AG04449 (cell line): Measurements from ENCODE around the gene MMP23B.

ENCODE experiments used
- CTCF ChIA-PET: fragments of 350-600 bp; formaldehyde crosslinking; extraction: SDS; loops from one replicate; lab custom pipeline; 2021; ENCODE audit warnings: antibody characterized with exemption; lab: Yijun Ruan, JAX
- POLR2A ChIA-PET: fragments of 400-600, 350-600 bp; formaldehyde crosslinking; extraction: SDS; loops from one replicate; lab custom pipeline; 2020; ENCODE audit warnings: antibody characterized with exemption, inconsistent platforms; lab: Yijun Ruan, JAX
- DNase-seq: peaks from one replicate; pipeline ENCODE4 v3.0.0-alpha.2; 2010; ENCODE audit warnings: low read depth, low spot score
- H3K4me3 ChIP-seq: 2 replicates; pipeline ENCODE4 v1.5.1; 2011; ENCODE audit warnings: low read depth, mild to moderate bottlenecking, control low read depth, low read length
- TF ChIP-seq, protein P1 (sequence below): IDR thresholded peaks from one replicate; pipeline ENCODE4 v1.5.1; 2011; ENCODE audit warnings: mild to moderate bottlenecking, moderate library complexity, low read length, control low read depth, inconsistent platforms; ENCODE audit not compliant: insufficient read depth; ENCODE audit errors: missing control alignments

Gene MMP23B

DNA sequence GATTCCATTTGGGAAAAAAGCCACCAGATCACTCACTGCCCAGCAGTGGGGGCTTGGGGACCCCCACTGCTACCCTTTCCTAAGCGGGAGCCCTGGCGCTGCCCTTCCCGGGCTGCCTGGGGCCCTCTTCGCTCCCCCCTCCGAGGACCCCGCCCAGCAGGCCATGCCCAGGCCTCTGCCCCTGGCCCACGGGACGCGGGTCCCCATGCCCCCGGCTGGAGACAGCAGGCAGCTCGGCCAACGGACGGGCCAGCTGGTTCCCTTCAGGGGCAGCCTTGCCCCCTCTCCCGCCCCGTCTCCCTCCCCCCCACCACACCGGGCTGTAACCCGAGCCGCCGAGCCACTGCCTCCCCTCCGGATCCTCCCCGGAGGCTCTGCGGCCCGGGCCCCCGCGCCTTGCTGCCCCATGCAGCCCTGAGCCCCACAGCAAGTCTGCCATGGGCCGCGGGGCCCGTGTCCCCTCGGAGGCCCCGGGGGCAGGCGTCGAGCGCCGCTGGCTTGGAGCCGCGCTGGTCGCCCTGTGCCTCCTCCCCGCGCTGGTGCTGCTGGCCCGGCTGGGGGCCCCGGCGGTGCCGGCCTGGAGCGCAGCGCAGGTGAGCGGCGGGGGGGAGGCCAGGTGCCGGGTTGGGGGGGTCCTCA is at the start of gene MMP23B:
TSS of gene MMP23B (plus strand) at position 392 of the 639 bp plus-strand sequence. CDS start at position 438, 46 bp downstream.
- no peak within 1 kb of the TSS for H3K4me3 ChIP-seq
- TF ChIP-seq, protein P1, sequence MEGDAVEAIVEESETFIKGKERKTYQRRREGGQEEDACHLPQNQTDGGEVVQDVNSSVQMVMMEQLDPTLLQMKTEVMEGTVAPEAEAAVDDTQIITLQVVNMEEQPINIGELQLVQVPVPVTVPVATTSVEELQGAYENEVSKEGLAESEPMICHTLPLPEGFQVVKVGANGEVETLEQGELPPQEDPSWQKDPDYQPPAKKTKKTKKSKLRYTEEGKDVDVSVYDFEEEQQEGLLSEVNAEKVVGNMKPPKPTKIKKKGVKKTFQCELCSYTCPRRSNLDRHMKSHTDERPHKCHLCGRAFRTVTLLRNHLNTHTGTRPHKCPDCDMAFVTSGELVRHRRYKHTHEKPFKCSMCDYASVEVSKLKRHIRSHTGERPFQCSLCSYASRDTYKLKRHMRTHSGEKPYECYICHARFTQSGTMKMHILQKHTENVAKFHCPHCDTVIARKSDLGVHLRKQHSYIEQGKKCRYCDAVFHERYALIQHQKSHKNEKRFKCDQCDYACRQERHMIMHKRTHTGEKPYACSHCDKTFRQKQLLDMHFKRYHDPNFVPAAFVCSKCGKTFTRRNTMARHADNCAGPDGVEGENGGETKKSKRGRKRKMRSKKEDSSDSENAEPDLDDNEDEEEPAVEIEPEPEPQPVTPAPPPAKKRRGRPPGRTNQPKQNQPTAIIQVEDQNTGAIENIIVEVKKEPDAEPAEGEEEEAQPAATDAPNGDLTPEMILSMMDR: no peak
- CTCF ChIA-PET: no interaction called here
- POLR2A ChIA-PET: no interaction called here
- no peak for DNase-seq

DNA sequence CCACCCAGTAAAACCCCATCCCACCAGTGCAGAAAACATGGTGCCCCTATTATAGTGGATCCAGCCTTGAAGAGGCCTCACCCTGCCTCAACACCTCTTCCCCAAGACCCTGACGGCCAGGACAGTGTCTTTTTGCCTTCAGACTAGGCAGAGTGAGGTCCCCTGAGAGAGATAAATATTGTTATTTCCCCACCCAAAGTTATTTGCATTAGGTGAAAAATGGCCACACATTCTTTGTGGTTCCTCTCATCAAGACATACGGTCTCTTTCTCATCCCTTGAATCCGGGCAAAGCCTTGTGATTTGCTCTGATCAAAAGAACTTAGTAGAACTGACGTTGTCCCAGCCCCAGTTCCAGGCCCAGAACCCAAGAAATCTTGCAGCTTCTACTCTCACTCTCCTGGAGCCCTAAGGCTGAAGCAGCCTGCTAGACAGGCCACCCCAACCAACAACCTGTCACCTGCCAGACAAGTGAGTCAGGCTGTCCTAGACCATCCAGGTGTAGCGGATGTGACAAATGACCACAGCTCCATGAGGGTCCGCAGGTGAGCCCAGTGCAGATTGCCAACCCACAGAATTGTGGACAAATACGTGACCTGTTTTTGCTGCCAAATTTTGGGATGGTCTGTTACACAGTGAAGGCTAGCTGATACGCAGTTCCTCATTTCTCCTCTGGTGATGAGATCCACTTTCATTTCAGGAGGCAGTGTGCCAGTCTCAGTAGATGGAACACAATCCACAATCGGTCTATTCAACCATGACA is 49.2 kb upstream of the MMP23B start:
- POLR2A ChIA-PET: no interaction called here
- CTCF ChIA-PET: no interaction called here
- H3K4me3 ChIP-seq: no peak overlapping the region
- TF ChIP-seq, protein P1: no peak
- no peak for DNase-seq

- TF ChIP-seq, protein P1: no peak
- ChIA-PET CTCF (no interaction called here), POLR2A (no interaction called here)
- no peak overlapping the region for H3K4me3 ChIP-seq
- no peak for DNase-seq
Observed at GRCh38 chr1:1583347-1584010, 48.5 kb upstream of the MMP23B start.

DNA sequence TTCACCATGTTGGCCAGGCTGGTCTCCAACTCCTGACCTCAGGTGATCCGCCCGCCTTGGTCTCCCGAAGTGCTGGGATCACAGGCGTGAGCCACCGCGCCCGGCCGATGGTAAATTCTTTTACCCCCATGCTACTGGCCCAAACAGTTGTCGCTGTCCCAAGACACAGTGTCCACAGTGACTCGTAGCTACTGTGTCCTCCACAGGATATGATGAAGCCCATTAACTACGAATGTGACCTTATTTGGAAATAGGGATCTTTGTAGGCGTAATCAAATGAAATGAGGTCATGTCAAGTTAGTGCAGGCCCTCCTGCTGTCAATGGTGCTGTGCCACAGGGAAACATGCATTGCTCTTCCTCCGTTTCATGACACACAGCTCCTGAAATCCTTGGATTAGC is 40.5 kb upstream of the MMP23B start:
- ChIA-PET POLR2A (no interaction called here), CTCF (no interaction called here)
- H3K4me3 ChIP-seq: no peak overlapping the region
- no peak for DNase-seq
- TF ChIP-seq, protein P1: no peak

DNA sequence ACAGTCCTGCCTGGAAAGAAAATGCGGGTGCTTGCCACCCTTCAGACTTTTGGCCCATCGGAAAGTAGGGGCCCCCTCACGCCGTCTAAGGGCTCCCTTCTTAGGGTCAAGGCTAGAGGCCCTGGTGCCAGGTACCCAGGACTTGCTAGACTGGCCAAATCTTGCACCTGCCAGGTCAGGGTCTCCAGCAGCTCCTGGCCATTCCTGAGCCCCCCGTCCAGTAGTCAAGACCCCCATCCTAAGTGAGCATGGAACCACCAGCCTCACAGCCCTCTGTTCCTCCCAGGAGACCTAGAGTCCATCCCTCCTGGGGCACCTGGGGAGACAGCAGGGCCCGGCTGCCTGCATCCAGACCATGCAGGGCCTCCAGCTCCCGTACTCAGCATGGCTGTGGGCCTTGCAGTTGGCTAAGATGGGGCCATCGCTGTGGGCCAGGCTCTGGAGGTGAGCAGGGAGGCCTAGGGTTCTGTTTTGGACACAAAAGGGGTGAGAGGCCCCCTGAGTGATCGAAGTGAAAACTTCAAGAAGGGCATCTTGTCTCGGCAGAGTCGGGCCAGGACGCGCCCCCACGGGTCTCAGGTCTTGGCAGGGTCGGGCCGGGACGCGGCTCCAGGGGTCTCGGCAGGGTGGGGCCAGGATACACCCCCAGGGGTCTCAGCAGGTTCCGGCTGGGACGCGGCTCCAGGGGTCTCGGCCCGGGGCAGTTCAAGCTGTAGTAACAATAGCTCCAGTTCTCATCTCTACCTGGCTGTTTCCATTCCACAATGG is 38.0 kb upstream of the MMP23B start:
- POLR2A ChIA-PET: no interaction called here

More for the DNA sequence above, 38.0 kb upstream of the MMP23B start:
- CTCF ChIA-PET: no interaction called here
- TF ChIP-seq, protein P1: no peak
- no peak for DNase-seq
- H3K4me3 ChIP-seq: no peak overlapping the region
